ENCODE measurements around the gene AKT2.

The AKT2 gene

GRCh38 chr19:40231057-40231456 is 54.1 kb downstream of the AKT2 start:
- Histone ChIP-seq H3K9ac (ENCODE audit: low read length) (no peak overlapping the region), H3K9me3 (ENCODE audit: low read length) (no peaks in the 10 kb centered on the region), H3K27ac (ENCODE audit: low read depth, low read length) (no peak overlapping the region), H3K36me3 (ENCODE audit: insufficient read depth, low read length) (peaks cover 22% of the 10 kb centered on the region), H3K4me3 (ENCODE audit: low read depth in 1 of 2, low read length in 2 of 2) (no peak overlapping the region), H3K27me3 (ENCODE audit: control insufficient read depth in 1 of 2, insufficient read depth in 2 of 2, low read length in 2 of 2) (peaks cover 0 to 8% of the 10 kb centered on the region in 2 donors), H3K4me1 (ENCODE audit: insufficient read depth, low read length) (peaks cover 5% of the 10 kb centered on the region)

- Histone ChIP-seq H3K9me3 (ENCODE audit: low read length) (no peaks in the 10 kb centered on the region), H3K9ac (ENCODE audit: low read length) (no peak overlapping the region), H3K4me3 (ENCODE audit: low read depth in 1 of 2, low read length in 2 of 2) (no peak overlapping the region), H3K27ac (ENCODE audit: low read depth, low read length) (no peak overlapping the region), H3K27me3 (ENCODE audit: control insufficient read depth in 1 of 2, insufficient read depth in 2 of 2, low read length in 2 of 2) (peaks cover 8 to 19% of the 10 kb centered on the region in 2 donors), H3K4me1 (ENCODE audit: insufficient read depth, low read length) (peaks cover 11% of the 10 kb centered on the region), H3K36me3 (ENCODE audit: insufficient read depth, low read length) (peaks cover 11% of the 10 kb centered on the region)
These were observed 55.2 kb downstream of the AKT2 start for GRCh38 chr19:40229926-40230417.

- no peaks in the 10 kb centered on the region for H3K9me3 ChIP-seq (ENCODE audit: low read length)
These were observed 55.7 kb downstream of the AKT2 start for GRCh38 chr19:40229484-40229883.

DNA sequence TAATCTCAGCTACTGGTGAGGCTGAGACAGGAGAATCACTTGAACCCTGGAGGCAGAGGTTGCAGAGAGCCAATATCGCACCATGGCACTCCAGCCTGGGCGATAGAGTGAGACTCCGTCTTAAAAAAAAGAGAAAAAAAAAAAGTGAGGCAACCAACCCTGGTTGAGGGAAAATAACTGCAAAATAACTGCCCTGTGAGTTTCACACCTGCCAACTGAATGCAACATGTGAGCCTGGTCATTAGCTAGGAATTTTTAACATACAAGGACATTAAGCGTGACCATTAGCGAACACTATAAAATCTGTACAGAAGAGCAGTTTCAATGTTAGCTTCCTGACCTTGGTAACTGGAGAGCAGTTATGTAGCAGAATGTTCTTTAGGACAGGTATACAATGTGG is 56.3 kb downstream of the AKT2 start:
- H3K27me3 ChIP-seq (ENCODE audit: control insufficient read depth in 1 of 2, insufficient read depth in 2 of 2, low read length in 2 of 2) = peaks cover 19 to 29% of the 10 kb centered on the region in 2 donors

More at GRCh38 chr19:40229484-40229883, 55.7 kb downstream of the AKT2 start:
- H3K27ac ChIP-seq (ENCODE audit: low read depth, low read length) = no peak overlapping the region
- peaks cover 13 to 24% of the 10 kb centered on the region in 2 donors for H3K27me3 ChIP-seq (ENCODE audit: control insufficient read depth in 1 of 2, insufficient read depth in 2 of 2, low read length in 2 of 2)
- no peak overlapping the region for H3K9ac ChIP-seq (ENCODE audit: low read length)
- peaks cover 6% of the 10 kb centered on the region for H3K36me3 ChIP-seq (ENCODE audit: insufficient read depth, low read length)
- no peak overlapping the region for H3K4me3 ChIP-seq (ENCODE audit: low read depth in 1 of 2, low read length in 2 of 2)
- peaks cover 11% of the 10 kb centered on the region for H3K4me1 ChIP-seq (ENCODE audit: insufficient read depth, low read length)

GRCh38 chr19:40228346-40228745 is 56.8 kb downstream of the AKT2 start:
- no peak overlapping the region for H3K4me3 ChIP-seq (ENCODE audit: low read depth in 1 of 2, low read length in 2 of 2)
- H3K27ac ChIP-seq (ENCODE audit: low read depth, low read length) = no peak overlapping the region
- H3K27me3 ChIP-seq (ENCODE audit: control insufficient read depth in 1 of 2, insufficient read depth in 2 of 2, low read length in 2 of 2) = peaks cover 24 to 35% of the 10 kb centered on the region in 2 donors
- no peak overlapping the region for H3K9ac ChIP-seq (ENCODE audit: low read length)
- no peaks in the 10 kb centered on the region for H3K9me3 ChIP-seq (ENCODE audit: low read length)
- peaks cover 11% of the 10 kb centered on the region for H3K4me1 ChIP-seq (ENCODE audit: insufficient read depth, low read length)
- no peaks in the 10 kb centered on the region for H3K36me3 ChIP-seq (ENCODE audit: insufficient read depth, low read length)

More for the DNA sequence above, 56.3 kb downstream of the AKT2 start:
- Histone ChIP-seq H3K4me1 (ENCODE audit: insufficient read depth, low read length) (peaks cover 11% of the 10 kb centered on the region), H3K36me3 (ENCODE audit: insufficient read depth, low read length) (no peaks in the 10 kb centered on the region), H3K4me3 (ENCODE audit: low read depth in 1 of 2, low read length in 2 of 2) (no peak overlapping the region), H3K27ac (ENCODE audit: low read depth, low read length) (no peak overlapping the region), H3K9me3 (ENCODE audit: low read length) (no peaks in the 10 kb centered on the region), H3K9ac (ENCODE audit: low read length) (no peak overlapping the region)

GRCh38 chr19:40225440-40226305 is 59.5 kb downstream of the AKT2 start:
- peaks cover 26 to 52% of the 10 kb centered on the region in 2 donors for H3K27me3 ChIP-seq (ENCODE audit: control insufficient read depth in 1 of 2, insufficient read depth in 2 of 2, low read length in 2 of 2)
- no peaks in the 10 kb centered on the region for H3K9me3 ChIP-seq (ENCODE audit: low read length)
- H3K27ac ChIP-seq (ENCODE audit: low read depth, low read length) = peak overlapping the region; percentile 38
- no peaks in the 10 kb centered on the region for H3K36me3 ChIP-seq (ENCODE audit: insufficient read depth, low read length)
- H3K9ac ChIP-seq (ENCODE audit: low read length) = no peak overlapping the region
- H3K4me1 ChIP-seq (ENCODE audit: insufficient read depth, low read length) = peaks cover 11% of the 10 kb centered on the region
- peak overlapping the region; percentile 27 to 59 for H3K4me3 ChIP-seq (ENCODE audit: low read depth in 1 of 2, low read length in 2 of 2)

GRCh38 chr19:40224342-40225150 is 60.6 kb downstream of the AKT2 start:
- H3K4me1 ChIP-seq (ENCODE audit: insufficient read depth, low read length) = peaks cover 11% of the 10 kb centered on the region
- H3K9ac ChIP-seq (ENCODE audit: low read length) = no peak overlapping the region
- no peaks in the 10 kb centered on the region for H3K9me3 ChIP-seq (ENCODE audit: low read length)
- no peak overlapping the region for H3K27ac ChIP-seq (ENCODE audit: low read depth, low read length)
- no peak overlapping the region for H3K4me3 ChIP-seq (ENCODE audit: low read depth in 1 of 2, low read length in 2 of 2)
- peaks cover 26 to 63% of the 10 kb centered on the region in 2 donors for H3K27me3 ChIP-seq (ENCODE audit: control insufficient read depth in 1 of 2, insufficient read depth in 2 of 2, low read length in 2 of 2)
- H3K36me3 ChIP-seq (ENCODE audit: insufficient read depth, low read length) = no peaks in the 10 kb centered on the region

- Histone ChIP-seq H3K9ac (ENCODE audit: low read length) (no peak overlapping the region), H3K36me3 (ENCODE audit: insufficient read depth, low read length) (no peaks in the 10 kb centered on the region), H3K27ac (ENCODE audit: low read depth, low read length) (no peak overlapping the region), H3K4me1 (ENCODE audit: insufficient read depth, low read length) (peaks cover 11% of the 10 kb centered on the region), H3K4me3 (ENCODE audit: low read depth in 1 of 2, low read length in 2 of 2) (no peak overlapping the region), H3K27me3 (ENCODE audit: control insufficient read depth in 1 of 2, insufficient read depth in 2 of 2, low read length in 2 of 2) (peaks cover 33 to 76% of the 10 kb centered on the region in 2 donors), H3K9me3 (ENCODE audit: low read length) (no peaks in the 10 kb centered on the region)
These were observed 61.9 kb downstream of the AKT2 start for GRCh38 chr19:40223135-40223822.

DNA sequence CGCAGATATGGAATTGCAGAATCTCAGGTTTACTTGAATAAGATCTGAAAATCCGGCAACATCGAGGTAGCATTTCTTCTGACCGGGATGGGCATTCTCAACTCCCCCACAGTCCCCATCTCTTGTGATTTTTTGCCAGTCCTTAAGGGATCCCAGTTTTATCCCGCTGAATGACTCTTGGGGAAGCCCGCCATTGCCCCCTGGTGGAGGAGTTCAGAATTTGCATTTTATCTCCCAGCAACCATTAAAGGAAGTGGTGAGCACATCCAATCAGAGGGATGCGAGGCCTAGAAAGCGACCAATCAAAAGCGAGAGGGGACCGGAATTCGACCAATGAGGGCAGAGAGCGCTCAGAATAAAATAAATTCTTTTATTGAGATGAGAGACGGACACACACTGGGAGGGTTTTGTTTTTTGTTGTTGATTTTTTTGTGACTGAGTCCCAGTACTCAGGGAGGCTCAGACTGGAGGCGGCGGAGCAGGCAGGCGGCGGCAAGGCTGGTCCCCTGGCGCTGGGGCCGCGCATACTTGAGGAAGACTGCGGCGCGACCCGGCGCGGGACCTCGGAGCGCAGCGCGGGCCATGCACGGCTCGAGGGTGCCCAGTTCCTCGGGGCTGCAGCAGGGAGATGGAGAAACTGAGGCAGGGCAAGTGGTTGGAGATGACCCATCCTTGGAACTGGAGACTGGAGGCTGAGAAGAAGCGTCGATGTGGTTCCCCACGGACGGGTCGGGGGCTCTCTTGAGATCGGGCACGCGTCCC is 63.1 kb downstream of the AKT2 start:
- Histone ChIP-seq H3K9me3 (ENCODE audit: low read length) (no peaks in the 10 kb centered on the region), H3K36me3 (ENCODE audit: insufficient read depth, low read length) (no peaks in the 10 kb centered on the region), H3K4me1 (ENCODE audit: insufficient read depth, low read length) (peaks cover 11% of the 10 kb centered on the region), H3K27me3 (ENCODE audit: control insufficient read depth in 1 of 2, insufficient read depth in 2 of 2, low read length in 2 of 2) (peaks cover 41 to 88% of the 10 kb centered on the region in 2 donors), H3K27ac (ENCODE audit: low read depth, low read length) (no peak overlapping the region), H3K9ac (ENCODE audit: low read length) (no peak overlapping the region), H3K4me3 (ENCODE audit: low read depth in 1 of 2, low read length in 2 of 2) (no peak overlapping the region)

- Histone ChIP-seq H3K27ac (ENCODE audit: low read depth, low read length) (no peak overlapping the region), H3K4me1 (ENCODE audit: insufficient read depth, low read length) (peaks cover 2% of the 10 kb centered on the region), H3K9ac (ENCODE audit: low read length) (no peak overlapping the region), H3K27me3 (ENCODE audit: control insufficient read depth in 1 of 2, insufficient read depth in 2 of 2, low read length in 2 of 2) (peaks cover 45 to 88% of the 10 kb centered on the region in 2 donors), H3K4me3 (ENCODE audit: low read depth in 1 of 2, low read length in 2 of 2) (no peak overlapping the region), H3K9me3 (ENCODE audit: low read length) (no peaks in the 10 kb centered on the region), H3K36me3 (ENCODE audit: insufficient read depth, low read length) (no peaks in the 10 kb centered on the region)
These were observed 64.5 kb downstream of the AKT2 start for GRCh38 chr19:40220674-40221073.
